ENCODE results near the gene SEMA7A. TPM values are rescaled to one million over a fixed set of nuclear protein-coding genes. Genes with fewer than 3 reads are reported as not detected.
"Not testable (repeated sequence)": the region's sequence is repeated elsewhere in the genome, so short reads cannot be mapped to it uniquely, and the experiment has no call there.

The SEMA7A gene, protein sequence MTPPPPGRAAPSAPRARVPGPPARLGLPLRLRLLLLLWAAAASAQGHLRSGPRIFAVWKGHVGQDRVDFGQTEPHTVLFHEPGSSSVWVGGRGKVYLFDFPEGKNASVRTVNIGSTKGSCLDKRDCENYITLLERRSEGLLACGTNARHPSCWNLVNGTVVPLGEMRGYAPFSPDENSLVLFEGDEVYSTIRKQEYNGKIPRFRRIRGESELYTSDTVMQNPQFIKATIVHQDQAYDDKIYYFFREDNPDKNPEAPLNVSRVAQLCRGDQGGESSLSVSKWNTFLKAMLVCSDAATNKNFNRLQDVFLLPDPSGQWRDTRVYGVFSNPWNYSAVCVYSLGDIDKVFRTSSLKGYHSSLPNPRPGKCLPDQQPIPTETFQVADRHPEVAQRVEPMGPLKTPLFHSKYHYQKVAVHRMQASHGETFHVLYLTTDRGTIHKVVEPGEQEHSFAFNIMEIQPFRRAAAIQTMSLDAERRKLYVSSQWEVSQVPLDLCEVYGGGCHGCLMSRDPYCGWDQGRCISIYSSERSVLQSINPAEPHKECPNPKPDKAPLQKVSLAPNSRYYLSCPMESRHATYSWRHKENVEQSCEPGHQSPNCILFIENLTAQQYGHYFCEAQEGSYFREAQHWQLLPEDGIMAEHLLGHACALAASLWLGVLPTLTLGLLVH
- 5.2 TPM for polyA plus RNA-seq (ENCODE audit: insufficient read length)

DNA sequence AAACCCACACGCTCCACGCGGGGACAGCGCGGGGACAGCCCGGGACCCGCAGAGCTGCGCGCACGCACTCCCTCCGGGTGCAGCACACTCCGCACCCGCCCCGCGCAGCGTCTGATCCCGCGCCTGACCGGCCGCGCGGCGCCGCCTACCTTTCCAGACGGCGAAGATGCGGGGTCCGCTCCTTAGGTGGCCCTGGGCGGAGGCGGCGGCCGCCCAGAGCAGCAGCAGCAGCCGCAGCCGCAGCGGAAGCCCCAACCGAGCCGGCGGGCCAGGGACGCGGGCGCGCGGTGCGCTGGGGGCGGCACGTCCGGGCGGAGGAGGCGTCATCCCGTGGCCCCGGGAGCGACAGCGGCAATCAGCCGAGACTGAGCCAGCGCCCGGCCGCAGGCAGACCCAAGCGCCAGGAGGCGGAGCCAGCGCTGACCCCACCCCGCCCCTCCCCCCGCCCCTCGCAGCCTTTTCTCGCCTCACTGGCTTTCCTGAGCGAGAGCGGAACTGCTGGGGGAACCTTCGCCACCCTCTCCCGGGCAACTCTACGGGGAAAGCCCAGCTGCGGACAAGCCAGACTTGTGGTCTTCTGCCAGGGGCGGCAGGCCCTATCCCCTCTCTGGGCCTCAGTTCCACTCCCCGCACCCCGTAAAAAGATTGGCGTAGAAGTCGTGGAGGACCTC, at the start of gene SEMA7A:
Gene SEMA7A (minus strand): TSS at position 367 of the 671 bp plus-strand sequence. CDS start 40 bp downstream, at position 327.
- peak; percentile 84 for DNase-seq

DNA sequence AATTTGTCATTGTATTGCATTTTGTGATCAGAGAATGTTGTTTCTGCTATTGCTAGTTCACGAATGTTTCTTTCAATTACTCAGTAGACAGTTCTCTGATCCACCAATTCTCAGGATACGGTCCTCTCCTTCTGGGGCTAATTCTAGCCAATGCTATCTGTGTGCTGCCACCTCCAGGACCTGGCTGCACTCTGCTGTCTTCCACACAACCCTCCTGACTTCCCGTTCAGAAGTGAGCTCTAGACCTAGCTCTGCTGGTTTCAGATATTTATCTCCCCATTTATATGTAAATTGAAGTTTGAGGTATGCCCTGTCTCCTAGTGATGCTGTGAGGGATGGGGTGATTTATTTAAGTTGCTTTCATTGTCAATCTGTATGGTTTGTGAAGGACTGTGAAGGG, 48.9 kb upstream of the SEMA7A start:
- no peak for DNase-seq

DNA sequence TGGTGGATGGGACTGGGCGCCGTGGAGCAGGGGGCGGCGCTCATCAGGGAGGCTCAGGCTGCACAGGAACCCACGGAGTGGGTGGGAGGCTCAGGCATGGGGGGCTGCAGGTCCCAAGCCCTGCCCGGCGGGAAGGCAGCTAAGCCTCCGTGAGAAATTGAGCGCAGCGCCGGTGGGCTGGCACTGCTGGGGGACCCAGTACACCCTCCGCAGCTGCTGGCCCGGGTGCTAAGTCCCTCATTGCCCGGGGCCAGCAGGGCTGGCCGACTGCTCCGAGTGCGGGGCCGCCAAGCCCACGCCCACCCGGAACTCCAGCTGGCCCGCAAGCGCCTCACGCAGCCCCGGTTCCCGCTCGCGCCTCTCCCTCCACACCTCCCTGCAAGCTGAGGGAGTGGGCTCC, 46.6 kb upstream of the SEMA7A start:
- not testable (repeated sequence) for DNase-seq

DNA sequence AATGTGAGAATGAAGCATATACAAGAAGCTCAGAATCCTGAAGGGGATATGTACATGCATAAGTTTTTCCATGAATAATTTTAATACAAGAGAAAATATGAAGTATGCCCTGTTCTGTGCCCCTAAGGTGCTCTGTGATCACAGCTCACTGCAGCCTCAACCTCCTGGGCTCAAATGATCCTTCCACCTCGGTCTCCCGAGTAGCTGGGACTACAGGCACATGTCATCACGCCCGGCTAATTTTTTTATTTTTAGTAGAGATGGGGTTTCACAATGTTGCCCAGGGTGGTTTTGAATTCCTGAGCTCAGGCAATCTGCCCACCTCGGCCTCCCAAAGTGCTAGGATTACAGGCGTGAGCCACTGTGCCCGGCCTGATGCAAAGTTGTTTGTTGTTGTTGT, 37.9 kb upstream of the SEMA7A start:
- DNase-seq = not testable (repeated sequence)

DNA sequence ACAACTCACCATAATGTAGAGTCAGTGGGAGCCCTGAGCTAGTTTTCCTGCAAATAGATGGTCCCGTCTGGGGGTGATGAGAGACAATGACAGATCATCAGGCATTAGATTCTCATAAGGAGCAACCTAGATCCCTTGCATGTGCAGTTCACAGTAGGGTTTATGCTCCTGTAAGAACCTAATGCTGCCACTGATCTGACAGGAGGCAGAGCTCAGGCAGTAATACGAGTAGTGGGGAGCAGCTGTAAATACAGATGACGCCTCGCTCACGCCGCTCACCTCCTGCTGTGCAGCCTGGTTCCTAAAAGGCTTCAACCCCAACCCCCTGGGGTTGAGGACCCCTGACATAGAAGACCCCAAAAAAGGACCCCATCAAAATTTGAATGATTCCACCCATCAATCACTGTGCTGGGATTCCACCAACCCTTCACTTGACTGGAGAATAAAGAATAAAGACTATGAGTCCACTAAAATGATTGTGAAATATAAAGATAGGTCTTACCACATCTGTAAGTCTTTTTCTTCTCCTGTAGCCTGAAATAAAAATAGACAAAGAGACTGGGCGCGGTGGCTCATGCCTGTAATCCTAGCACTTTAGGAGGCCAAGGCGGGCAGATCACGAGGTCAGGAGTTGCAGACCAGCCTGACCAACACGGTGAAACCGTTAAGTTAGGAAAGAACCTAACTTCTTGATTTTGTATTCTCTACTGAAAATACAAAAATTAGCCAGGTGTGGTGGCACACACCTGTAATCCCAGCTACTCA, 37.1 kb upstream of the SEMA7A start:
- DNase-seq = no peak

DNA sequence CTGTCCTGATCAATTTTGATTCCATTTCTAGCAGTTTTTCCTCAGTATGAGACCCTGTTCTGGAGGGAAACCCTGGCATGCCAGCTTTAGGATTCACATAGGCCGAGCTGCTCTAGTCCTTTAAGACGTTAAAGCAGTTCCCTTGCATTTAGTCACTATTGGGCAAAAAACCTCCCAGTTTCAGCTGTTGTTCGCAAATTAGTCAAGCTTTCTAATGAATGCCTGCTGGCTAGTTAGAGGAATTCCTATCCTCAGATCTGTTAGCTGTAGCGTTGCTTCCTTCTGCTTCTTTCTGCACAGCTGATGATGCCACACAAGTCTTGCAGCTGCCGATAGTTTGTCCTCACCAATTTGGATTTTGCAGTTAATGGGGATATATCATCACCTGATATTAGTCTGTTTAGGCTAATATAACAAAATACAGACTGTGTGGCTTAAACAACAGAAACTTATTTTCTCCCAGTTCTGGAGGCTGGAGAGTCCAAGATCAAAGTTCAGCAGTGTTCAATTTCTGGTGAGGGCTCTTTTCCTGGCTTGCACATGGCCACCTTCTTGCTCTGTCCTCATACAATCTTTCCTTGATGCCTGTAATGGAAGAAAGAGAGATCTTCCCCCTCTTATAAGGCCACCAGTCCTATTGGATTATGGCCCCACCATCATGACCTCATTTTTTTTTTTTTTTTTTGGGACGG, 34.7 kb upstream of the SEMA7A start:
- no peak for DNase-seq

DNA sequence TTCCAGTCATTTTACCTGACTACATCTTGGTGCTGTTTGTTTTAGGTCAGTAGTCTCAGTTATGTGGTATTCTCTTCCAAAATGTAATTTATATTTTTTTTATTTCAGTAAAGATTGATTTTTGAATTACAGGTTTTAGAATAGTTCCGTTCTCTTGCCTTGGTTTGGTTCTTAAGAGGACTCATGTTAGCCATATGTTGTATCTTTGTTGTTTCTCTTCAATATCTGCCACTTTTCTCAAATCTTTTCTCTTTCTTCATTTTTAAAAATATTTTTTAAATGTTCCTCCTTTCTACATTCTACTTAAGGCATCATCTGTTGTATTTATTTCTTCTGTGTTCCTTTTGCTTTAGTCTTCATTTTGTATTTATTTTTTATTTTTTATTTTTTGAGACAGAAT, 32.8 kb upstream of the SEMA7A start:
- DNase-seq = no peak

DNA sequence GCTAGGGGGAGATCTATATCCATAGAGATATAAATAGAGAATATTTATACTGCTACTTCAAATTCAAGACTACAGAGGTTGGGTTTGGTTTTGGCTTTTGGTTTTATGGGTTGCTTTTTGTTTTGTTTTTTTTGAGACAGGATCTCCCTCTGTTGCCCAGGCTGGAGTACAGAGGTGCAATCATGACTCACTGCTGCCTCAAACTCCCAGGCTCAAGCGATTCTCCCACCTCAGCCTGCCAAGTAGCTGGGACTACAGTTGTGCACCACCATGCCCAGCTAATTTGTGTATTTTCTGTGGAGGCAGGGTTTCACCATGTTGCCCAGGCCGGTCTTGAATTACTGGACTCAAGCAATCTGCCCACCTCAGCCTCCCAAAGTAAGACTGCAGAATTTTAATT, 31.1 kb upstream of the SEMA7A start:
- no peak for DNase-seq

DNA sequence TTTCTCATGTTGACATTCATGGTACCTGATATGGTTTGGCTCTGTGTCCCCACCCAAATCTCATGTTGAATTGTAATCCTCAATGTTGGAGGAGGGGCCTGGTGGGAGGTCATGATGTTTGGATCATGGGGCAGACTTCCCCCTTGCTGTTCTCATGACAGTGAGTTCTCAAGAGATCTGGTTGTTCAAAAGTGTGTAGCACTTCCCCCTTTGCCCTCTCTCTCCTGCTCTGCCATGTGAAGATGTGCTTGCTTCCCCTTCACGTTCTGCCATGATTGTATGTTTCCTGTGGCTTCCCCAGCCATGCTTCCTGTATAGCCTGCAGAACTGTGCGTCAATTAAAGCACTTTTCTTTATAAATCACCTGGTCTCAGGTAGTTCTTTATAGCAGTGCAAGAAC, 30.5 kb upstream of the SEMA7A start:
- DNase-seq = no peak

DNA sequence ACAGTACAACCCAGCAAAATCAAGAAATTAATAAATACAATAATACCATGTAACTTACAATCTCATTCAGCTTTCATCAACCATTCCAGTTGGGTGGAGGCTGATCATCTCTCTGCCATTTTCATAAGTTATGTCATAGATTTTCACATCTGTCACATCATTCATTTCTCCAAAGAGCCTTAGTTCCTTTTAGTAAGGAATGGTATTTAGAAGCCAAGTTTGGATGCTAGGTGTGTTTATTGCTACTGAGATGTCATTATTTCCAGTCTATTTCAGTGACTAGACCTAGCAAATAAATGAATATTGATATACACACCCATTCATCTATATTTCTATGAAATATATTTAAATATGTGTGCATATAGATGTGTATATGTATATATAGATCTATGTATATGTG, 29.9 kb upstream of the SEMA7A start:
- no peak for DNase-seq

DNA sequence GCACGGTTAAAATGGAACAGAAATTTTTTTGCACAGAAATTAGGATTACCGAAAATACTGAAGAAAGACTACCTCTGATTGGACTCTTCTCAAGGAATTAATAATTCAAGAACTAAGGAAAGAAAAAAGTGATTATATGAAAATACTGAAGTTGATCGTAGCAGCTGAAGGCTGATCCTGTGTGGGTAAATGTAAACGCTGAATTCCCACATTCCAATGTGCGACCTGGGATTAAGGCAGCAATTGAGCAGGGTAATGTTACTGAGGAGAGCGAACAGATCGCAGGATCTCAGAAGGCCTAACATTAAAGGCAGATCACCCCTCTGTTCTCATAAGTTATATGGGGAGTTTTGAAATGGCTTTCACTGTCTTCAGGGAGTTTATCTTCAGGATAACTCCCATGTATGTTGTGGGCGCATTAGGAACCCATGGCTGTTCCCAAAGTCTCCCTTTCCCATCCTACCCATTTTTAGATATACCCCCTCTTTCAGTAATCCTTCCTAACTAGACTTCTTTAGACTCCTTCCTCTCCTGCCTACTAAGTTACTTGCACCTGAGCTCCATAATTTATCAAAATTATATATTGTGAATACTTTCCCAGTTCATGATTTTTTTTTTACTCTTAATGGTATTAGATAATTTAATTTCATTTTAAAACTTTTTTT, 28.2 kb upstream of the SEMA7A start:
- DNase-seq = no peak

DNA sequence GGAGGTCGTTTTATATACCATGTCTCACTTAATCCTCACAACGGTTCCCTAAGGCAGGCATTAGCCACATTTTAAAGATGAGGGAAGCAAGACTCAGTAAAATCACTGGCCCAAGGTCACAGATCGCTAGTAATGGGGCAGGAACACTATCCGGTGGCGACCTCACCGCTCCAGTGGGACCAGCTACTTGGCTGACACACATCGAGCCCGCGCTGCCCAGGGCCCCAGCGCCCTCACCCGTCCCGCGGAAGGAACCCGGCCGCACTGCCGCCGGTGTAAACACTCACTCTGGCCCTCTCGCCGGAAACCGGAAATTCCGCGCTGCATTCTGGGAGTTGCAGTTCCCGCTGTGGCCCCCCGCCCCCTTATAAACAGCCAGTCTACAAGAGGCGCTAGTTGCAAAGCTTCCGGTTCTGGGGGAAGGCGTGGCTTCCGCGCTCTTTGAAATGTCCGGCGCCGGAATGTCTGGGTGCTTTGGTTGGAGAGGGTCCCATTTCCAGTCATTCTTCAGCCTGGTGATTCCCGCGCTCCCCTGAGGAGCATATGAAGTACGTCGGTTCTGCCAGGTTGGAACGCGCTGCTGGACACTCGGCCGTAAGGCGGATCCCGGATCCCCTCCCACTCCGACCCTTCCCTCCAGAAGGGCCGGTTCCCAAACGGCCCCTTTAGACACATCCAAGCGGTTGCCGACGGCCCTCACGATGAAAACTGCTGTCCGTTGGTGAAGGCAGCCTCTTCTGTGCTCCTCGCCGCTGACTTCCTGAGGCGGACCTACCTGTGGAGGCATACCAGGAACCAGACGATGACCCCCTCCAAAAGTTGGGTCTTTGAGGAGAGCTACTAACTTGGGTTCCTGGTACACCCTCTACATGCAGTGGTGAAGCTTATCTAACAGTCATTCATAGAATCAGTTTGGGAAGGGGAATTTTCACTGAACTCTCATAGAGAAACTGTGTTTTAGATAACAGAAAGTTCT, 27.4 kb upstream of the SEMA7A start, which contains the start of gene UBL7:
Gene UBL7 (minus strand): TSS at position 290 of the 976 bp plus-strand sequence. CDS start 2,293 bp downstream, outside the sequence.
- peak; percentile 95 for DNase-seq

DNA sequence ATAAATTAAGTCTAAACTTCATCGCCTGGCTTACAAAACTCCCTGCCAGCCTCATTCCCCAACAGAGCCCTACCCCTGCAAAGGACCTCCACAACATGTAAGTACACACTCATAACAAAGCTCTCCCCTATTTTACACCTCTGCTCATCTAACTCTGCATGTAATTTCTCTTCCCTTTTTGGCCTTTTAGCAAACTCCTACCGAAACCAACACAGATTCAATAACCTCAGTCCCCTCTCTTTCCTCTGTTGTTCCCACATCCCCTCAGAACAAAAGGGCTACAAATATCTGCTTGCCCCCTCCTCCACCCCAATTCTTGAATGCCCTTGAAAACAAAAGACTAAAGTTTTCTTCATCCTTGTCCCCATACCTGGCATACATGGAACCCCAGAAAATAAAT, 26.5 kb upstream of the SEMA7A start:
- no peak for DNase-seq

DNA sequence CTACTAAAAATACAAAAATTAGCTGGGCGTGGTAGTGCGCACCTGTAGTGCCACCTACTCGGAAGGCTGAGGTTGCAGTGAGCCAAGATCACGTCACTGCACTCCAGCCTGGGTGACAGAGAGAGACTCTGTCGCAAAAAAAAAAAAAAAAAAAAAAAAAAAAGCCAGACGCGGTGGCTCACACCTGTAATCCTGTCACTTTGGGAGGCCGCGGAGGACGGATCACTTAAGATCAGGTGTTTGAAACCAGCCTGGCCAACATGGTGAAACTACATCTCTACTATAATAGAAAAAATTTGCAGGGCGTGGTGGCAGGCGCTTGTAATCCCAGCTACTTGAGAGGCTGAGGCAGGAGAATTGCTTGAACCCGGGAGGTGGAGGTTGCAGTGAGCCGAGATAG, 26.0 kb upstream of the SEMA7A start:
- not testable (repeated sequence) for DNase-seq

DNA sequence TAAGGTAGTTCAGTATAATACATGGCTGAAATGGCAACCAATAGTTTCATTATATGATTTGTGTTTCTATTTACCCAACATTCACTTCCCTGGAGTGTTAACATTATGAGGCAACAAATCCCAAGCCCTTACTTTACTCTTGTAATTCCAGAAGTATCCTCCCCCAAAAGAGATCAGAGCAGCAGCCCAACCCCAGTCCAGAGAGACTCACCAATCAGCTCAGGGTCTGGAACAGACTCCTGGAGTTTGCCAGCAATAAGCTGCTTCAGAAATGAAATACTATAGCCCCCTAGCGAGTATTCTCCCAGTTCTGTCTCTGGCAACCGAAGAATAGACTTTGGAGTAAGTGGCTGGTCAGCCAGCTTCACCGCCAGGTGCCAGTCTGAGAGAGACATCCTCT, 24.7 kb upstream of the SEMA7A start:
- DNase-seq = no peak

DNA sequence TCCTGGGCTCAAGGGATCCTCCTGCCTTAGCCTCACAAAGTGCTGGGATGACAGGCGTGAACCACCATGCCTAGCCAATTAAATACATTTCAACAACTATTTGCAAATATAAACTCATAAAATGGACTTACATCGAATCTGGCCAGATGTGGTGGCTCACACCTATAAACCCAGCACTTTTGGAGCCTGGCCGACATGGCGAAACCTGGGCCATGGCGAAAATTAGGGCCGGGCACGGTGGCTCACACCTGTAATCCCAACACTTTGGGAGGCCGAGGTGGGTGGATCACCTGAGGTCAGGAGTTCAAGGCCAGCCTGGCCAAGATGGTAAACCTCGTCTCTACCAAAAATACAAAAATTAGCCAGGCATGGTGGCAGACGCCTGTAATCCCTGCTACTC, 23.3 kb upstream of the SEMA7A start:
- not testable (repeated sequence) for DNase-seq

DNA sequence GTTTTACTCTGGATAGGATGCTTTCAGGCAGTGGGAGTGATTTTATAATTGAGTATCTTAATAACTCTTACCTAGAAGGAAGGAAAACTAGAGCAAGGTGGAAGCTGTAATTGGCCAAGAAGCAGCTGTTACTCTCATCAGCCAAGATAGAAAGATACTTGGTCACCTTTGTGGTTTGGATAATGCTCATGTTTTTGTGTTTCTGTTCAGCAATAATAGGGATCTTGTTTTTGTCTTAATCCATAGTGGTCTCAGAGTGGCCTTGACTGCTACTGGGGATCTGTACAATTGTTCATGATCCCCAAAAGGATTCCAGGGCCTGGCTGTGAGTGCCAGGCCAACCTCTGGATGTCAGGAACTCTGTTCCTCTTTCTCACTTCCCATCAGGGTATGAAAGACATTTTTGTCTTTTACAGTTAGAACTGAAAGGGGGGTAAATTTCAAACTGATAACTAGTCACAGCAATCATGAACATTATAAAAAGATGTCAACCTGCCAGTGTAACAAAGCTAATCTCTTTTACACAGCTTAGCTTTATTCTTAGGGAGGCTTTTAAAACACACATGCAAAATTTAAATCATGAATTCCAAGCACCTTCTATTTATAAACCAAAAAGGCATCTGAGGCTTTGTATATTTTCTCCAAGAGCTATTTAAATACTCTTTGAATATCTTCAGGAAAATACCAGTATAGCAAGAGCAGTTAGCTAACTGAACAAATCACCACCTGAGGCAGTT, 21.2 kb upstream of the SEMA7A start:
- no peak for DNase-seq

DNA sequence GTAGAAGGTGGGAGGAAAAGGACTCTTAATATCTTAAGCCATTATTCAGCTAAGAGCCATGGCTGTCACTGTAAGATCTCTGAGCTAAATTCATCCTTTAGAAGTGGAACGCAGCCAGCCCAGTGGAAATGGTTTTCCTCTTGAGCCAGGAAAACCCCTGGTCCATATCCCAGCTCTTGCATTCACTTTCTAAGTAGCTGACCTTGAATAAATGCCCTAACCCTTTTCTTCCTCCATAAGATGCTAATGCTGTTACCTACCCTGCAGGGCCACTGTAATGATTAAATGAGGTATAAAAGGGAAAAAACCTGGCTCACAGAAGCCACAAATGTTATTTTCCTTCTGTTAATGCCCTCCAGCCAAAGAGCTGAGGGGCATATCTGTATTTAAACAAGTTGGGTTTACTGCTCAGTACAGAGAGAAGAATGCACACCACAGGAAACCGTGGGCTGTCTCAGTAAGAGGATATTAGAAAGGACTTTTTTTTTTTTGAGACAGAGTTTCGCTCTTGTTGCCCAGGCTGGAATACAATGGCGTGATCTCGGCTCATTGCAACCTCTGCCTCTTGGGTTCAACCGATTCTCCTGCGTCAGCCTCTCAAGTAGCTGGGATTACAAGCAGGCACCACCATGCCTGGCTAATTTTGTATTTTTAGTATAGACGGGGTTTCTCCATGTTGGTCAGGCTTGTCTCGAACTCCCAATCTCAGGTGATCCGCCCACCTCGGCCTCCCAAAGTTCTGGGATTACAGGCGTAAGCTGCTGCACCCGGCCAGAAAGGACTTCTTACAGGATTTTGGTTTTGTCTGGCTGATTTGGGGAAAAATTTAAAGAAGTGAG, 20.4 kb upstream of the SEMA7A start:
- no peak for DNase-seq

All from hindlimb muscle (tissue), 1 donor.